Fibroblast of pulmonary artery (primary cell): ENCODE data around the gene CARD14.

Source experiments
- DNase-seq: peaks from one replicate; pipeline ENCODE4 v3.0.0-alpha.2; 2010; ENCODE audit warnings: low read depth
- H3K4me3 ChIP-seq: replicated peaks from 2 replicates; pipeline ENCODE4 v1.5.1; 2011; ENCODE audit warnings: low read depth, mild to moderate bottlenecking, control low read depth, low read length, moderate library complexity
- CTCF ChIP-seq: IDR thresholded peaks from 2 replicates; pipeline ENCODE4 v1.5.1; 2011; ENCODE audit warnings: mild to moderate bottlenecking, control low read depth, low read length, inconsistent platforms; ENCODE audit errors: missing control alignments

CARD14 gene

GRCh38 chr17:80245566-80246265, 75.9 kb downstream of the CARD14 start:
- DNase-seq = no peak
- no peak for TF ChIP-seq CTCF

DNA sequence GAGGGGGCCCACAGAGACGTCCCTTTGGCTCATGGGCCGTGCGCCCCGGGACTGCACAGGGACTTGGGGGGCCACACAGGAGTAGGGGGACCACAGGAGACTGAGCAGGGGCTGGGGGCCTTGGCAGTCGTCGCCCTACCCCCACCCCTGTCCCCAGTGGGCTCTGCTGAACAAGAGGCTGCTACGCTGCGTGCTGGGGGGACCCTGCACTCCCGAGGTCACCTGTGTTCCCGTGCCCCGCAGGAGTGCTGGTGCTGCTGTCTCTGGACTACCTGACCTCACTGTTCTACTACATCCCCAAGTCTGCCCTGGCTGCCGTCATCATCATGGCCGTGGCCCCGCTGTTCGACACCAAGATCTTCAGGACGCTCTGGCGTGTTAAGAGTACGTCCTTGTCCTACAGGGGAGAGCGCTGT, 76.4 kb downstream of the CARD14 start:
- H3K4me3 ChIP-seq = no peak overlapping the region
- no peak for TF ChIP-seq CTCF
- no peak for DNase-seq

More at GRCh38 chr17:80245566-80246265, 75.9 kb downstream of the CARD14 start:
- no peak overlapping the region for H3K4me3 ChIP-seq

DNA sequence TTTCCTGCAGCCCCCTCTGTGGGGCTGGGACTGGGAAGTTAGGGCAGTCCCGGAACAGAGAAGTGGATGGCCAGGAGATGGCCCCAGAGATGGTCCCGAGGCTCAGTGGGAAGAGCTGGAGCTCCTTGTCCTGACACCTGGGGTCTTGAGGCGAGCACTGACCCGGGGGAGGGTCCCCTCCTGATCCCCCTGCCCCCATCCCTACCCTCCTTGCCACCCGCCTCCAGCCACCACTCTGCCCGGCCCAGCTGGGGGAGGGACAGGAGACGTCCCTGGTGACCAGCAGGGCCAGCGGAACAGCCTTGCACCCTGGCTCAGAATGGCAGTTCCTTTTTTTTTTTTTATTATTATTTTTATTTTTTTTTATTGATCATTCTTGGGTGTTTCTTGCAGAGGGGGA, 76.9 kb downstream of the CARD14 start:
- no peak for DNase-seq
- no peak overlapping the region for H3K4me3 ChIP-seq
- no peak for TF ChIP-seq CTCF

- DNase-seq = no peak
Observed at GRCh38 chr17:80247561-80247960, 77.7 kb downstream of the CARD14 start.

DNA sequence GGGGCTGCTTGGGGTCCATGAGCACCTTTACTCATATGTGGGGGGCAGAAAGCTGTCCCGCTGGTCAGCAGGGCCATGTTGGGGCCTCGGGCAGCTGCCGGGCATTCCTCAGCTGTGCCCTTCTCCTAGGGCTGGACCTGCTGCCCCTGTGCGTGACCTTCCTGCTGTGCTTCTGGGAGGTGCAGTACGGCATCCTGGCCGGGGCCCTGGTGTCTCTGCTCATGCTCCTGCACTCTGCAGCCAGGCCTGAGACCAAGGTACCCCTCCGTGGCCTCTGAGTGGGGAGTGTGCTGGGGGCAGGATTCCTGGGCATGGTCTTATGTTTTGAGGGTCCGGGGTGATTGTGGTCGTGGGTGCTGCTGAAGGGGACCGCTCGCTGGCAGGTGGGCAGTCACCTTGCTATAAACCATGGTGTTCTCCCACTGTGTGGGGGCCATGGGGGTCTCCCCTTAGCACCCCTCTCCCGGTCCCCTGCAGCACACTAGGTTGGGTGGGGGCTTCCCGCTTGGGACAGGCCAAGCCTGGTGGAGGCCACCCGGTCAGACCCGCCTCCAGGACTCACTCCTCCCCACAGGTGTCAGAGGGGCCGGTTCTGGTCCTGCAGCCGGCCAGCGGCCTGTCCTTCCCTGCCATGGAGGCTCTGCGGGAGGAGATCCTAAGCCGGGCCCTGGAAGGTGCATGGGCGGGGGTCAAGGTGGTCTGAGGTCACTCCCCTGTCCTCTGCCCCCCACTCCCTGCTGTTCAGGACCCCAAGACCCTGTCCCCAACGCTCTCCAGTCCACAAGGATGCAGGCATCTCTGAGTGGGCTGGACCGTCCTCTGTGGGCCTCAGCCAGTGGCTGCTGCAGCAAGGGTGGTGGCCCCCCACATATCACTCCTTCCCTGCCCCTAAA, 78.4 kb downstream of the CARD14 start:
- DNase-seq = no peak
- no peak overlapping the region for H3K4me3 ChIP-seq
- no peak for TF ChIP-seq CTCF

More at GRCh38 chr17:80247561-80247960, 77.7 kb downstream of the CARD14 start:
- no peak overlapping the region for H3K4me3 ChIP-seq
- no peak for TF ChIP-seq CTCF

GRCh38 chr17:80248894-80249710, 79.3 kb downstream of the CARD14 start:
- TF ChIP-seq CTCF = no peak

More at GRCh38 chr17:80248894-80249710, 79.3 kb downstream of the CARD14 start:
- no peak for DNase-seq
- H3K4me3 ChIP-seq = no peak overlapping the region
